ENCODE data around the gene TRIM37.
"Not testable (repeated sequence)": the region's sequence is repeated elsewhere in the genome, so short reads cannot be mapped to it uniquely, and the experiment has no call there.

TRIM37 gene, protein sequence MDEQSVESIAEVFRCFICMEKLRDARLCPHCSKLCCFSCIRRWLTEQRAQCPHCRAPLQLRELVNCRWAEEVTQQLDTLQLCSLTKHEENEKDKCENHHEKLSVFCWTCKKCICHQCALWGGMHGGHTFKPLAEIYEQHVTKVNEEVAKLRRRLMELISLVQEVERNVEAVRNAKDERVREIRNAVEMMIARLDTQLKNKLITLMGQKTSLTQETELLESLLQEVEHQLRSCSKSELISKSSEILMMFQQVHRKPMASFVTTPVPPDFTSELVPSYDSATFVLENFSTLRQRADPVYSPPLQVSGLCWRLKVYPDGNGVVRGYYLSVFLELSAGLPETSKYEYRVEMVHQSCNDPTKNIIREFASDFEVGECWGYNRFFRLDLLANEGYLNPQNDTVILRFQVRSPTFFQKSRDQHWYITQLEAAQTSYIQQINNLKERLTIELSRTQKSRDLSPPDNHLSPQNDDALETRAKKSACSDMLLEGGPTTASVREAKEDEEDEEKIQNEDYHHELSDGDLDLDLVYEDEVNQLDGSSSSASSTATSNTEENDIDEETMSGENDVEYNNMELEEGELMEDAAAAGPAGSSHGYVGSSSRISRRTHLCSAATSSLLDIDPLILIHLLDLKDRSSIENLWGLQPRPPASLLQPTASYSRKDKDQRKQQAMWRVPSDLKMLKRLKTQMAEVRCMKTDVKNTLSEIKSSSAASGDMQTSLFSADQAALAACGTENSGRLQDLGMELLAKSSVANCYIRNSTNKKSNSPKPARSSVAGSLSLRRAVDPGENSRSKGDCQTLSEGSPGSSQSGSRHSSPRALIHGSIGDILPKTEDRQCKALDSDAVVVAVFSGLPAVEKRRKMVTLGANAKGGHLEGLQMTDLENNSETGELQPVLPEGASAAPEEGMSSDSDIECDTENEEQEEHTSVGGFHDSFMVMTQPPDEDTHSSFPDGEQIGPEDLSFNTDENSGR

DNA sequence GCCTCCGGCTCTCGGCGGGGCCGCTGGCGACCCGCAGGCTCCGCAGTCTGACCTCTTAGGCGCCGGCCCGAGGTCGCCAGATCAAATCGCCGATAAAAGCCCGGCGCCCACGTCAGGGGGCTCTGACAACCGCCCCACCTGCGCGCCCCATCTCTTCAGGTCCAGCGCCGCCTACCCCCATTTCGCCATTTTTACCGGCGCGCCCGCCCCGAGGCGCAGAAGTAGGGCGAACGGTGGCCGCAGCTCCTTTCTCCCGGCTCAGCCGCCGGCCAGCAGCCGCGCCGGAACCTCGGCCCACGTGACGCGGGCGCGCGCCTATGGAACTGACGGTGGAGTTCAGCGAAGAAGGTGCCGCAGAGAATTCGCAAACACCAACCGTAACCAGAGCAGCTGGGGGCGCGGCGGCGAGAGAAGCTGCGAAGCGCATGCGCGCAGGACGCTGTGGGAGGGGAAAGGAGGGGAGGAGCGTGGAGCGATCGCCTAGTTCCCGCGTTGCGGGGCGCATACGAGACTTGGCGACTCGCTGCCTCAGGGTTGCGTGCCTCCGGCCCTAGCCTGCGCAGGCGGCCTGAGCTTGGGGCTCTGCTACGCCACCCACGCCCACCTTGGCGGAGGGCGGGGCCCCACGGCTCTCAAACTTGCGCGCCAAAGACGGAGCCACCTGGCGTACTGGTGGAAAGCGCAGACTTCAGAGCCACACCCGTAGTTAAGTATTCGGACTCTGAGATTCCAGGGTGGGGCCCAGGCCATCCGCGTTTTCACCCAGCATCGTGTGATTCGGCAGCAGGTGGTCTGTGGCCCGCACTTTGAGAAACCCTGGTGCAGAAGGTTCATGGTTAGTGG lies at the start of gene TRIM37:
Gene TRIM37 (minus strand): TSS at position 418 of the 843 bp plus-strand sequence. CDS start 419 bp downstream, outside the sequence.
- peak; percentile 99 for DNase-seq (ENCODE audit: low spot score)

DNA sequence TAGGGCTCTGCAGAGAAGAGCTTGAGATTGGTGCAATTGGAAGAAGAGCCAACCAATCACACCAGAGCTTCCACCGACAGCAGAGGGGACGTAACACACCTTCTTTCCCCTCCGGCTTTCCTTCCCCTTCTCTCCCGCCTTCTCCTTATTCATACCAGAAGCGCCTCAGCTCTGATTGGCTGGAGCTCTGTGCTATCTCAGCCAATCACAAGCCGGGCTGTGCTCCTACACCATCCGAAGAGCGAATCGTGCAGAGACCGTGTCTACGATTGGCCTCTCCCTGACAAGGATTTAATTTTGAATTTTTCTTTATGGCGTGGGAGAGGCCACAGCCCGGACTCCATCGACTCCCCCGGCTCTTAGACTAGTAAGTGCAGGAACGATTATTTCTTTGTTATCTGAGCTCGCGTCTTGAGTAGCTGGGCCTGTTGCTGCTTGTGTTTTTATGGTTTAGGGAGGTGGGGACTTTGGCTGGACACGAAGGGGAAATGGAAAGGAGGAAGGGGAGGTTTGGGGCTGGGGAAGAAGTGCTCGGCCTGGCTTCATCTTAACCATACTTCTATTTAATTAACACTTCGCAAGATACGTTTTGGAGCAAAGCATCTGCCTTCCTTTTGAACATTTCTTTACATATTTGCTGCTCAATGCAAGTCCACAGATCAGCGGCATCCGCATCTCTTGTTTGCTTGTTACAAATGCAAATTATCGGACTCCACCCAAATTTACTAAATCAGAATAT lies 48.9 kb upstream of the TRIM37 start, which contains the start of gene PRR11:
Gene PRR11 (plus strand): TSS at position 308 of the 739 bp plus-strand sequence. CDS start 14,007 bp downstream, outside the sequence.
- peak; percentile 91 for DNase-seq (ENCODE audit: low spot score)

GRCh38 chr17:59154721-59155438 lies 48.2 kb upstream of the TRIM37 start, which contains the start of gene SKA2:
TSS of gene SKA2 (minus strand) at chr17:59155186. CDS start at chr17:59155163, 23 bp downstream.
- DNase-seq (ENCODE audit: low spot score) = peak; percentile 92

- DNase-seq (ENCODE audit: low spot score) = no peak
Measured at GRCh38 chr17:59154292-59154720, 47.6 kb upstream of the TRIM37 start.

- no peak for DNase-seq (ENCODE audit: low spot score)
Measured at GRCh38 chr17:59152925-59153324, 46.2 kb upstream of the TRIM37 start.

- DNase-seq (ENCODE audit: low spot score) = no peak
Measured at GRCh38 chr17:59151591-59151990, 44.9 kb upstream of the TRIM37 start.

DNA sequence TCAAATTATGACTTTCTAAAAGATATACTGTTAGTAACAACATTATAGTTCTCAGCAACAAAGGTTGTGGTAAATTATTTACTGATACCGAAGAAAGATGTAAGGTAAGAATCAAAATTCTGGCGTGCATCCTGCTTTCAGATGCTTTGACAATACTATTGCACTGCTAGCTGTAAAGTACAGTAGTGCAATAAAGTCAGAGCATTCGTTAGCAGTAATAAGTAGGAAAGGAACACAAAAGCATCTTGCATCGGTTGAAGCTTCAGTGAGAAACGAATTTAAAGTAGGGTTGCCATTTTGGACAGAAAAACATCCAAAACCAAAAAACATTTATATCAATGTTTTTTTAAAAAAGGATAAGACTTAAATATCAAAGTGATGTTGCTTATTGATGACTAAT lies 44.3 kb upstream of the TRIM37 start:
- DNase-seq (ENCODE audit: low spot score) = no peak

DNA sequence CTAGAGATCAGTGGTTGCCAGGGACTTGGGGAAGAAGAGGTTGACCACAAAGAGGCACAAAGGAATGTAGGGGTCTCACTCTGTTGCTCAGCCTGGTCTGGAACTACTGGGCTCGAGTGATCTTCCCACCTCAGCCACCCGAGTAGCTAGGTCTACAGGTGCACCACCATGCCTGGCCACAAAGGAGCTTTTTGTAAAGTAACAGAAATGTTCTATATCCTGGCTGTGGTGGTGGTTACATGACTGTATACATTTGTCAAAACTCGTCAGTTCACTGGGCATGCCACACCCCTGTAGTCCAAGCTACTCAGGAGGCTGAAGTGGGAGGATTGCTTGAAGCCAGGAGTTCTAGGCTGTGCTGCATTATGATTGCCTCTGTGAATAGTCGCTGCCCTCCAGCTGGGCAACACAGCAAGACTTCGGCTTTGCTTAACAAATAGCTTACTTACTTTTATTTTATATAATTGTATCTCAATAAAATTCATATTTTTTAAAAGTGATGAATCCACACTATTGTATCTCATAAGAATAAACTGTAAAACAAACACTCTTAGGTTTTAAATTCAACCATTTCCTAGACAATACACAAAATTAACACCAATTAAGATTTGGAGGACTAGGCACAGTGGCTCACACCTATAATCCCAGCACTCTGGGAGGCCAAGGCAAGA lies 43.3 kb upstream of the TRIM37 start:
- DNase-seq (ENCODE audit: low spot score) = no peak

DNA sequence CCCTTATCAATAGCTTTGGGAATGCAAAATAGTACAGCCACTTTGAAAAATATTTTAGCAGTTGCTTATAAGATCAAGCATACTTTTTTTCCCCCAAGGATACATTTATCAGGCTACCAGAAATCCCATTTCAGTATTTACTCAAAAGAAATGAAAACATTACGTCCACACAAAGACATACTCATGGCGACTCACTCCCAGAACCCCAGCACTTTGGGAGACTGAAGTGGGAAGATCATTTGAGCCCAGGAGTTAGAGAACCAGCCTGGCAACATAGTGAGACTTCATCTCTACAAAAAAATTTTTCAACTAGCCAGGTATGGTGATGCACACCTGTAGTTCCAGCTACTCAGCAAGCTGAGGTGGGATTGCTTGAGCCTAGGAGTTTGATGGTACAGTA lies 42.4 kb upstream of the TRIM37 start:
- no peak for DNase-seq (ENCODE audit: low spot score)

DNA sequence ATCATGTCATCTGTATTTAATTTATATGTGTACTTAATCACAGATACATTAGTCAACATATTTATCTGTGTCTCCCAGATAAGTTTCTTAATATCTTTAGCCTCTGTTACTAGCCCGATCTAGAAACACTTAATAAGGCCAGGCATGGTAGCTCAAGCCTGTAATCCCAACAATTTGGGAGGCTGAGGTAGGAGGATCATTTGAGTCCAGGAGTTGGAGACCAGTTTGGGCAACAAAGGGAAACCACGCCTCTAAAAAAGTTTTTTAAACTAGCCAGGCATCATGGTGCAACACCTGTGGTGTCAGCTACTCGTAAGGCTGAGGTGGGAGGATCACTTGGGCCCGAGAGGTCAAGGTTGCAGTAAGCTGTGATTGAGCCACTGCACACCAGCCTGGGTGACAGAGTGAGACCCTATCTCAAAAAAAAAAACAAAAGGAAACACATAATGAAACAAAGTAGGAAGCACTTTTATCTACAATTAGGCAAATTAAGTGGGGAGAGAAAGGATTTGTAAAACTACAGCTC lies 39.0 kb upstream of the TRIM37 start:
- no peak for DNase-seq (ENCODE audit: low spot score)

GRCh38 chr17:59141860-59142259 lies 35.2 kb upstream of the TRIM37 start:
- no peak for DNase-seq (ENCODE audit: low spot score)

DNA sequence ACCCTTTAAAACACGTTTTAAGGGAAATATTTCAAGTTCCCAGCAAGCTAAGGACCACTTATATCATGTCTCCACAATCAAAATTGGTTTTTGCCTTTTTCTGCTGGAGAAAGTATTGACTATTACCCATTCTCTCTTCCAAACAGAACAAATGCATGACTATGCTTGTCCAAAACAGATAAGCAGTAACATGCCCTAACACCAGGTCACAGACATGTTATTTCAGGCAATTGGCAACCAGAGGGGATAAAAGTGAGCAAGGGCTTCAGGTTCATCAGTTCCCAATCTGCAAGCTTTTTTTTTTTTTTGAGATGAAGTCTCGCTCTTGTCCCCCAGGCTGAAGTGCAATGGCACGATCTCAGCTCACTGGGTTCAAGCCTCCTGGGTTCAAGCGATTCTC lies 33.3 kb upstream of the TRIM37 start:
- DNase-seq (ENCODE audit: low spot score) = no peak

GRCh38 chr17:59138339-59138738 lies 31.7 kb upstream of the TRIM37 start:
- DNase-seq (ENCODE audit: low spot score) = not testable (repeated sequence)

DNA sequence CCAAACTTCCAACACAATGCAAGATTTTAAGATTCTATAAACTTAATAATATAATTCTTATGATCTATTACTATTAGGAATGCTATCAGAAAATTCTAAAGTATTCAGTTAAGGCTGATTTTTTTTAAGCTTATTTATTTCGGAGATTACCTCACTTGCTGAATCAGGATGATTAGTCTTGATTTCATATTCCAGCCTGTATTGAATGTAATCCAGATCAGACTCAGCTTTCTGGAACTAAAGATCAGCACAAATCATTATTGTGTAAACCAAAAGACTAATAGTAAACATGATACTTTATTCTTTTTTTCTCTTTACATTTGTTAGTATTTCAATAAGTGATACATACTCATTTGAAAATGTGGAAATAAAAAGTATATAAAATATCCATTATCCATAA lies 24.5 kb upstream of the TRIM37 start:
- no peak for DNase-seq (ENCODE audit: low spot score)

DNA sequence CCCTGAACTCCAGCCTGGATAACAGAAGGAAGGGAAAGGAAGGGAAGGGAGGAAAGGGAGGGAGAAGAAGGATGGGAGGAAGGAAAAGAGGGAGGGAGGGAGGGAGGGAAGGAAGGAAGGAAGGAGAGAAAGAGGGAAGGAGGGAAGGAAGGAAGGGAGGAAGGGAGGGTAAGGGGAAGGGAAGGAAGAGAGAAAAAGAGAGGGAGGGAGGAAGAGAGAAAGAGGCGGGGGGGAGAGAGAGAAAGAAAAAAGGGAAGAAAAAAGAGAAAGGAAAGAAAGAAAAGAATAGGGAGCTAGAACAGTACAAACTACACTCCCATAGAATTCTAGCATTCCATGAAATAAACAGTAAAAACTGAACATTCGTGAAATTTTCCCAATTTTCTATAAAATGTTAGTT lies 23.1 kb upstream of the TRIM37 start:
- no peak for DNase-seq (ENCODE audit: low spot score)

DNA sequence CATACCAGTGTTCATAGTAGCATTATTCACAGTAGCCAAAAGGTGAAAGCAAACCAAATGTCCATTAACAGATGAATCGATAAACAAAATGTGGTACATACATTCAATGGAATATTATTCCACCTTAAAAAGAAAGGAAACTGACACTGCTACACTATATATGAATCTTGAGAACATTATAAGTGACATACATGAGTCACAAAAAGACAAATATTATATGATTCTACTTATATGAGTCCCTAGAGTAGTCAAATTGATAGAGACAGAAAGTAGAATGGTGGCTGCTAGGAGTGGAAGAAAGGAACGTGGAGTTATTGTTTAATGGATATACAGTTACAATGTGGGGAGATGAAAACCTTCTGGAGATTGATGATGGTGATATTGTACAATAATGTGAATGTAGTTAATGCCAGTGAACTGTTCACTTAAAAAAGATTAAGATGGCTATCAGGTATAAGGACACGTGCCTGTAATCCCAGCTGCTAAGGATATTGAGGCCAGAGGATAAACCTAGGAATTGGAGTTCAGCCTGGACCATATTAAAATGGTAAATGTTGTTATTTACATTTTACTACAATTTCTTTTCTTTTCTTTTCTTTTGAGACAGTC lies 20.2 kb upstream of the TRIM37 start:
- no peak for DNase-seq (ENCODE audit: low spot score)

GRCh38 chr17:59124665-59125064 lies 18.0 kb upstream of the TRIM37 start:
- DNase-seq (ENCODE audit: low spot score) = no peak

- DNase-seq (ENCODE audit: low spot score) = no peak
Measured at GRCh38 chr17:59121901-59122480, 15.3 kb upstream of the TRIM37 start.

- DNase-seq (ENCODE audit: low spot score) = no peak
Measured at GRCh38 chr17:59115474-59115873, 8.8 kb upstream of the TRIM37 start.
